Prostate gland (tissue), 2 donors: ENCODE results near the gene IQGAP1. TPM values are rescaled to one million over a fixed set of nuclear protein-coding genes. Genes with fewer than 3 reads are reported as not detected.

Experiments used
- DNase-seq: peaks from one replicate; pipeline ENCODE4 v3.0.0-alpha.2; 2019; ENCODE audit warnings: low spot score
- H3K27ac ChIP-seq, 2 donors: fragments of 200-600 bp; sonication (generic); 2 replicates each; pipeline ENCODE4 v1.5.1; 2017 to 2019
- H3K27me3 ChIP-seq: fragments of 200-600 bp; sonication (generic); replicated peaks from 2 replicates; pipeline ENCODE4 v1.5.1; 2019; ENCODE audit not compliant: insufficient read depth
- H3K36me3 ChIP-seq, 2 donors: fragments of 200-600 bp; sonication (generic); 1 replicate in 1 of 2; 2 replicates in 1 of 2; pipeline versions ENCODE4 v1.5.1 to v1.8.1; 2017 to 2019
- H3K4me1 ChIP-seq: fragments of 200-600 bp; sonication (generic); replicated peaks from 2 replicates; pipeline ENCODE4 v1.5.1; 2019
- H3K4me3 ChIP-seq, 2 donors: fragments of 200-600 bp; sonication (generic); 2 replicates each; pipeline ENCODE4 v1.5.1; 2017 to 2019
- H3K9me3 ChIP-seq: fragments of 200-600 bp; sonication (generic); 2 replicates; pipeline ENCODE4 v1.5.1; 2017
- POLR2A ChIP-seq: fragments of 450-650 bp; IDR thresholded peaks from one replicate; pipeline ENCODE4 v1.6.1; 2016; ENCODE audit warnings: antibody characterized with exemption, mild to moderate bottlenecking
- POLR2AphosphoS5 ChIP-seq: sonication (generic); formaldehyde crosslinking; IDR thresholded peaks from one replicate; pipeline ENCODE4 v1.6.1; 2017; ENCODE audit warnings: antibody characterized with exemption
- WGBS: methylation state at CpG from one replicate; pipeline ENCODE4 v1.1.5; 2018; 5-methylcytosine and 5-hydroxymethylcytosine counted together
- intact Hi-C: fragments of 100-400 bp; cut with DNase I; formaldehyde crosslinking; loops from one replicate; pipeline ENCODE4 v1.14.2; 2022
- total RNA-seq, 2 donors: library from RNA; depleted of rRNA; stranded (reverse); fragments of >200 nt; gene quantifications; one replicate each; pipeline ENCODE4 v1.1.0, GENCODE V29; 2016
- TF ChIP-seq, protein P1 (sequence below), 4 experiments: fragments of 200-600 bp in 2 of 4; fragments of 450-650 bp in 2 of 4; sonication (generic) in 2 of 4; IDR thresholded peaks; 1 replicate in 3 of 4; 2 replicates in 1 of 4; pipeline ENCODE4 v1.5.1; 2016 to 2019; ENCODE audit warnings: antibody characterized with exemption in 4 of 4, mild to moderate bottlenecking in 2 of 4, moderate library complexity in 2 of 4

The IQGAP1 gene
- total RNA-seq, 2 donors from 2014 or later = 131 to 155 TPM

DNA sequence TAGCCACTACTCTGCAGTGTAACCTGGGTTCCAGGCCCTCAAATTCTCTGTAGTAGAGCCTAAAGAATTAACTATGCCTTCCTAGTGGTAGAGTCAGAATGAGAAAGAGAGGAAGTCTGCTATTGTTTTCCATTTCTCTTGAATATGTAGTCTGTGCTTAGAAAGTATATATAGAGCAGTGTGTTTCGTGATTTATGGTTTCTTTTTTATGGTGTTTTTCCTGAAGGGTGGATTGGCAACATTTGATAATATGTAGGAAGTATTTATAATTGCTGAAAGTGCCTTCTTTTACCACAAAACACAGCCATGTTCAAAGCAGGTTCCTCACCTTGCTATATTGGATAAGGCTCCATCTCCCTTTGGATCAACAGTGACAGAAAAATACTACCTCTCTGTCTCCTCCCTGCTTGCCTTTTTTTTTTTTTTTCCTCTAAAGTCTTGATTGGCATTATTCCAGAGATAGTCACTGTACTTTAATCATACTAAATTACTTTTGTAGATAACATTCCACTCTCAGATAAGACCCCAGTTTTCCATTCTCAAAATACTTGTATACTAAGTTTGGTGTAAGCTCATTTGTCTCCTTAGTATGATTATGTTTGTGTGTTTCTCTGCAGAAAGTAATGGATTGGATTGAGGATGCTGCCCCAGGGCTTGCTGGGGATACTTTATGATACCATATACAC is 47.8 kb downstream of the IQGAP1 start:
- no peaks in the 10 kb centered on the region for H3K27me3 ChIP-seq
- DNase-seq = no peak
- no peaks in the 10 kb centered on the region for H3K9me3 ChIP-seq
- H3K4me3 ChIP-seq = no peak overlapping the region
- no peaks in the 10 kb centered on the region for H3K4me1 ChIP-seq
- TF ChIP-seq POLR2A = no peak
- TF ChIP-seq POLR2AphosphoS5 = no peak
- no peaks in the 10 kb centered on the region for H3K36me3 ChIP-seq
- intact Hi-C loops = no loop called here
- WGBS = 59% methylated on average over 1 of the region's 1 CpG
- no peak overlapping the region for H3K27ac ChIP-seq

DNA sequence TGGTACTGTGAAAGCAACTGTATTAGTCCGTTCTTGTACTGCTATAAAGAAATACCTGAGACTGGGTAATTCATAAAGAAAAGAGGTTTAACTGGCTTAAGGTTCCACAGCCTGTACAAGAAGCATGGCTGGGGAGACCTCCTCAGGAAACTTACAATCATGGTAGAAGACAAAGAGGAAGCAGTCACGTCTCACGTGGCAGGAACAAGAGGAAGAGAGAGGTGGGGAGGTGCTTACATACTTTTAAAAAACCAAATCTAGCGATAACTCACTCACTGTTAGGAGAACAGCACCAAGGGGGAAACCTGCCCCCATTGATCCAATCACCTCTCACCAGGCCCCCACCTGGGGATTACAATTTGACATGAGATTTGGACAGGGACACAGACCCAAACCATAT is 48.9 kb downstream of the IQGAP1 start:
- WGBS = 83% methylated on average over 4 of the region's 4 CpGs
- Histone ChIP-seq H3K4me3 (no peak overlapping the region), H3K27ac (no peak overlapping the region), H3K4me1 (no peaks in the 10 kb centered on the region), H3K27me3 (no peaks in the 10 kb centered on the region), H3K36me3 (no peaks in the 10 kb centered on the region), H3K9me3 (no peaks in the 10 kb centered on the region)
- no peak for DNase-seq
- intact Hi-C loops = no loop called here
- TF ChIP-seq, protein P1, sequence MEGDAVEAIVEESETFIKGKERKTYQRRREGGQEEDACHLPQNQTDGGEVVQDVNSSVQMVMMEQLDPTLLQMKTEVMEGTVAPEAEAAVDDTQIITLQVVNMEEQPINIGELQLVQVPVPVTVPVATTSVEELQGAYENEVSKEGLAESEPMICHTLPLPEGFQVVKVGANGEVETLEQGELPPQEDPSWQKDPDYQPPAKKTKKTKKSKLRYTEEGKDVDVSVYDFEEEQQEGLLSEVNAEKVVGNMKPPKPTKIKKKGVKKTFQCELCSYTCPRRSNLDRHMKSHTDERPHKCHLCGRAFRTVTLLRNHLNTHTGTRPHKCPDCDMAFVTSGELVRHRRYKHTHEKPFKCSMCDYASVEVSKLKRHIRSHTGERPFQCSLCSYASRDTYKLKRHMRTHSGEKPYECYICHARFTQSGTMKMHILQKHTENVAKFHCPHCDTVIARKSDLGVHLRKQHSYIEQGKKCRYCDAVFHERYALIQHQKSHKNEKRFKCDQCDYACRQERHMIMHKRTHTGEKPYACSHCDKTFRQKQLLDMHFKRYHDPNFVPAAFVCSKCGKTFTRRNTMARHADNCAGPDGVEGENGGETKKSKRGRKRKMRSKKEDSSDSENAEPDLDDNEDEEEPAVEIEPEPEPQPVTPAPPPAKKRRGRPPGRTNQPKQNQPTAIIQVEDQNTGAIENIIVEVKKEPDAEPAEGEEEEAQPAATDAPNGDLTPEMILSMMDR (IDR thresholded peaks at IDR 0.05) = no peak
- no peak for TF ChIP-seq POLR2AphosphoS5
- no peak for TF ChIP-seq POLR2A

DNA sequence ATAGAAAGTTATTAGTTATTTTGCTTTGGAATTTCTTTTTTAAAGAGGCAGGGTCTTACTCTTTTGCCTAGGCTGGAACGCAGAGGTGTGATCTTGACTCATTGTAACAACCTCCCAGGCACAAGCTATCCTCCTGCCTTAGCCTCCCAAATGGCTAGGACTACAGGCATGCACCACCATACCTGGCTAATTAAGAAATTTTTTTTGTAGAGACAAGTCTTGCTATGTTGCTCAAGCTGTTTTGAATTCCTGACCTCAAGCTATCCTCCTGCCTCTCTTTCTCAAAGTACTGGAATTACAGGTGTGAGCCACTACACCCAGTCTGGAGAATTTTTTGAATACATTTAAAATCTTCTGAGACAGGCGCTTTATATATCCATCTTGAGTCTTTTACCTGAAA is 49.5 kb downstream of the IQGAP1 start:
- H3K4me3 ChIP-seq = no peak overlapping the region
- intact Hi-C loops = no loop called here
- no peak overlapping the region for H3K27ac ChIP-seq
- no peaks in the 10 kb centered on the region for H3K36me3 ChIP-seq
- no peak for DNase-seq
- no peaks in the 10 kb centered on the region for H3K9me3 ChIP-seq
- no peaks in the 10 kb centered on the region for H3K4me1 ChIP-seq
- TF ChIP-seq, protein P1 (IDR thresholded peaks at IDR 0.05) = no peak
- TF ChIP-seq POLR2AphosphoS5 = no peak
- no peak for TF ChIP-seq POLR2A
- H3K27me3 ChIP-seq = no peaks in the 10 kb centered on the region
- 92% methylated on average over 2 of the region's 2 CpGs for WGBS

DNA sequence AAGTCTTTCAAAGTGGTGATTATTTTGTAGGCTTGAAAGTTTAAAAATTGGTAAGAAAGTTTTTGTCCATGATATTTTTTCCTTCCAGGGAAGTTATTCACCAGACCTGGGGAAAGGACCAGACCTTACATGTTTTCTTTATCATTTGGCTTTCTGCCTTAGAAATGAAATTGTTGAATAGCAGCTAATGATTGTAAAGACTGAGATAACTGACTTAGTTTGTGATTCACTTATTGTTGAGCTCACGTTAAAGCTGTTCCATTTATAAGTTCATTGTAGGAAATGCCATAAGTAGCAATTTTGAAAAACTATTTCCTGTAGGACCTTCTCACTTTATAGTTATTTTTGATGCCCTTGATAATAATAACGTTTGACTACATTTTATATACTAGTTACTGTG is 51.9 kb downstream of the IQGAP1 start:
- no peaks in the 10 kb centered on the region for H3K9me3 ChIP-seq
- TF ChIP-seq POLR2AphosphoS5 (no peak), POLR2A (no peak)
- TF ChIP-seq, protein P1 (IDR thresholded peaks at IDR 0.05) = no peak
- no peak overlapping the region for H3K27ac ChIP-seq
- no peaks in the 10 kb centered on the region for H3K27me3 ChIP-seq
- WGBS = 50% methylated on average over 2 of the region's 2 CpGs
- H3K4me3 ChIP-seq = no peak overlapping the region
- no peaks in the 10 kb centered on the region for H3K4me1 ChIP-seq
- intact Hi-C loops = no loop called here
- DNase-seq = no peak
- H3K36me3 ChIP-seq = no peaks in the 10 kb centered on the region

DNA sequence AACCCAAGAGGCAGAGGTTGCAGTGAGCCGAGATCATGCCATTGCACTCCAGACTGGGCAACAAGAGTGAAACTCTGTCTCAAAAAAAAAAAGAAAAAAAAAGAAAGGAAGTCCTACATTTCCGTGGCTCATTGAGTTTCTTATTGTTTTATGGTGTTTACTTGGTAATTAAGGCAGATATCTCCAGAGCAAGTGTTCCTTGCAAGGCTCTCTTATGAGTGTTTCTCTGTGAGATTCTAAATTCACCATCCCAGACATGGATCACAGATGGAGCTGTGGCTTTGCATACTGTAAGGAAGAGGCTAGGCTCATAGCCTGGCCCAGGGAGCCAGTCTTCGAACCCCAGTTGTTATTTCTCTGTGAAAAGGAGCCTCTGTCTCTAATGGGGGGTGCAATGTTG is 53.0 kb downstream of the IQGAP1 start:
- Histone ChIP-seq H3K27ac (no peak overlapping the region), H3K4me1 (no peaks in the 10 kb centered on the region), H3K27me3 (no peaks in the 10 kb centered on the region), H3K4me3 (no peak overlapping the region), H3K36me3 (no peaks in the 10 kb centered on the region), H3K9me3 (no peaks in the 10 kb centered on the region)
- DNase-seq = no peak
- intact Hi-C loops = no loop called here
- TF ChIP-seq, protein P1 (IDR thresholded peaks at IDR 0.05) = no peak
- TF ChIP-seq POLR2AphosphoS5 (no peak), POLR2A (no peak)
- 75% methylated on average over 3 of the region's 3 CpGs for WGBS
